OCI-LY3 (cell line): ENCODE measurements around the gene CDC42BPA.

Source experiments
- H2AFZ ChIP-seq: fragments of 200-600, 300-600 bp; shearing (Covaris generic); 2 replicates; pipeline ENCODE4 v1.6.0; 2014; ENCODE audit warnings: antibody characterized with exemption, low read depth, low read length
- H3K27ac ChIP-seq: fragments of 200-600, 300-600 bp; sonication (generic); 2 replicates; pipeline ENCODE4 v1.5.1; 2014; ENCODE audit warnings: mild to moderate bottlenecking, low read length, moderate library complexity, mixed read lengths
- H3K27me3 ChIP-seq: fragments of 200-600, 300-600 bp; sonication (generic); 2 replicates; pipeline ENCODE4 v1.6.1; 2014; ENCODE audit warnings: low read depth, low read length, mixed read lengths
- H3K36me3 ChIP-seq: fragments of 200-600, 300-600 bp; sonication (generic); replicated peaks from 2 replicates; pipeline ENCODE3; 2014; ENCODE audit warnings: low read depth, low read length, mixed read lengths
- H3K4me1 ChIP-seq: fragments of 300-600, 200-600 bp; sonication (generic); 2 replicates; pipeline ENCODE4 v1.6.1; 2014; ENCODE audit warnings: low read length, mixed read lengths
- H3K4me2 ChIP-seq: fragments of 200-600, 300-600 bp; sonication (generic); 2 replicates; pipeline ENCODE4 v1.6.1; 2014; ENCODE audit warnings: low read length, mixed read lengths
- H3K4me3 ChIP-seq: fragments of 300-600, 200-600 bp; sonication (generic); 2 replicates; pipeline ENCODE4 v1.5.1; 2014; ENCODE audit warnings: antibody characterized with exemption, mild to moderate bottlenecking, low read length, moderate library complexity
- H3K79me2 ChIP-seq: fragments of 300-600, 200-600 bp; shearing (Covaris generic); 2 replicates; pipeline ENCODE4 v1.6.1; 2014; ENCODE audit warnings: mild to moderate bottlenecking, low read length, mixed read lengths
- H3K9ac ChIP-seq: fragments of 300-600, 200-600 bp; shearing (Covaris generic); 2 replicates; pipeline ENCODE4 v1.6.0; 2014; ENCODE audit warnings: mild to moderate bottlenecking, low read length, moderate library complexity
- H3K9me3 ChIP-seq: fragments of 200-600, 300-600 bp; shearing (Covaris generic); 2 replicates; pipeline ENCODE4 v1.6.1; 2014; ENCODE audit warnings: low read length, mixed read lengths; ENCODE audit not compliant: insufficient read depth
- H4K20me1 ChIP-seq: fragments of 200-600, 300-600 bp; sonication (generic); 2 replicates; pipeline ENCODE4 v1.6.1; 2016; ENCODE audit warnings: low read length, mixed read lengths; ENCODE audit not compliant: insufficient read depth
- CTCF ChIP-seq: fragments of 200-600, 300-600 bp; sonication (generic); IDR thresholded peaks from 2 replicates; pipeline ENCODE4 v1.5.1; 2014; ENCODE audit warnings: antibody characterized with exemption, low read length, low read depth
- EZH2phosphoT487 ChIP-seq: fragments of 200-600 bp; shearing (Covaris generic); IDR thresholded peaks from 2 replicates; pipeline ENCODE4 v1.6.1; 2018; ENCODE audit warnings: antibody characterized with exemption, mixed run types, low read depth

CDC42BPA gene

GRCh38 chr1:227351443-227351842 lies 33.2 kb upstream of the CDC42BPA start:
- Histone ChIP-seq H3K27ac (no peak overlapping the region), H3K4me1 (no peaks in the 10 kb centered on the region), H2AFZ (no peak overlapping the region), H4K20me1 (no peaks in the 10 kb centered on the region), H3K4me3 (no peak overlapping the region), H3K4me2 (no peak overlapping the region), H3K27me3 (no peaks in the 10 kb centered on the region), H3K79me2 (no peaks in the 10 kb centered on the region), H3K9me3 (no peaks in the 10 kb centered on the region), H3K36me3 (no peaks in the 10 kb centered on the region), H3K9ac (no peak overlapping the region)
- TF ChIP-seq CTCF, result no peak
- no peak for TF ChIP-seq EZH2phosphoT487

GRCh38 chr1:227349967-227350366 lies 31.7 kb upstream of the CDC42BPA start:
- no peaks in the 10 kb centered on the region for H3K9me3 ChIP-seq
- no peaks in the 10 kb centered on the region for H3K36me3 ChIP-seq
- H3K27ac ChIP-seq, result no peak overlapping the region
- H2AFZ ChIP-seq, result no peak overlapping the region
- H3K27me3 ChIP-seq, result no peaks in the 10 kb centered on the region
- H3K4me2 ChIP-seq, result no peak overlapping the region
- no peaks in the 10 kb centered on the region for H3K4me1 ChIP-seq
- no peak overlapping the region for H3K9ac ChIP-seq
- H3K4me3 ChIP-seq, result no peak overlapping the region
- TF ChIP-seq CTCF, result no peak
- no peak for TF ChIP-seq EZH2phosphoT487
- no peaks in the 10 kb centered on the region for H3K79me2 ChIP-seq
- no peaks in the 10 kb centered on the region for H4K20me1 ChIP-seq

GRCh38 chr1:227343727-227344551 lies 25.6 kb upstream of the CDC42BPA start:
- no peak overlapping the region for H3K9ac ChIP-seq
- no peak overlapping the region for H3K4me3 ChIP-seq

More at GRCh38 chr1:227343727-227344551, 25.6 kb upstream of the CDC42BPA start:
- Histone ChIP-seq H3K4me1 (no peaks in the 10 kb centered on the region), H4K20me1 (no peaks in the 10 kb centered on the region), H3K79me2 (no peaks in the 10 kb centered on the region), H3K36me3 (no peaks in the 10 kb centered on the region), H3K9me3 (no peaks in the 10 kb centered on the region), H3K4me2 (no peak overlapping the region), H2AFZ (no peak overlapping the region), H3K27me3 (no peaks in the 10 kb centered on the region), H3K27ac (no peak overlapping the region)
- TF ChIP-seq CTCF (no peak), EZH2phosphoT487 (no peak)
